GM10266 (cell line): ENCODE data around the gene PDE1A.

Source experiments
- DNase-seq: peaks from one replicate; pipeline ENCODE4 v3.0.0; 2012; ENCODE audit errors: extremely low spot score
- TF ChIP-seq, protein P1 (sequence below): IDR thresholded peaks from 2 replicates; pipeline ENCODE4 v1.5.1; 2012; ENCODE audit warnings: mild to moderate bottlenecking, low read depth; ENCODE audit not compliant: control insufficient read depth, insufficient read depth; ENCODE audit errors: missing control alignments

PDE1A gene

DNA sequence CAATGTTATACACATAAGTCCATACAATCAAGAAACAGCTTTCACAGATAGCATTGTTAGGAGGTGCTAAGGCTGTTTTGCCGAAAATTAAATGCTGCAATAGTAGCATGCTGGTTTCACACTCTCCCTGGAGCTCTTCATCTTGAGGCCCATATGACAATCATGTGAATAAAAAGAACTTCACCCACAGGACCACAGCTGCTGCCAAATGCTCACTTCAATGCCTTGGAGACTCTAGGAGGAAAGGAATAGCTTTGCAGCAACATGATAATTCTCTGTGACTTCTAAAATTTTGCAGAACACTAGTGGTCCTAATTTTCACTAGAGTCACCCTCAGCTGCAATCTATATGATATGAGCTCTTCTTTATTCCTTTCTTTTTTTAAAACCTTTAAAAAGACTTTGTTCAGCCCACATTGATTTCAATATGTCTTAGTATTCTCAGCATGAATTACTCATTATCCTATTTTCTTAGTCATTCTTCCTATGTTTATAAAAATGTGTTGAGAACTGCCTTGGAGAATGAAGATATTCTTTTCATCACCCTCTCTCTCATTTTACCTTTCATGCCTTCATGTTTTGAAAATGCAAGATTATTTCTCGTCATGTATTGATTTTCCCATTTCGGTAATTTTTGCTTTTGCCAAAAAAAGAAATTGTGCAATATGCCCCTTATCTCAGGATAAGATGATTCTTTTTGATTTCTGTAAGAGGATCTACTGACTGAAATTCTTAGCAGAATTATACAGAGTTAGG, 108.2 kb downstream of the PDE1A start:
- no peak for DNase-seq
- TF ChIP-seq, protein P1, sequence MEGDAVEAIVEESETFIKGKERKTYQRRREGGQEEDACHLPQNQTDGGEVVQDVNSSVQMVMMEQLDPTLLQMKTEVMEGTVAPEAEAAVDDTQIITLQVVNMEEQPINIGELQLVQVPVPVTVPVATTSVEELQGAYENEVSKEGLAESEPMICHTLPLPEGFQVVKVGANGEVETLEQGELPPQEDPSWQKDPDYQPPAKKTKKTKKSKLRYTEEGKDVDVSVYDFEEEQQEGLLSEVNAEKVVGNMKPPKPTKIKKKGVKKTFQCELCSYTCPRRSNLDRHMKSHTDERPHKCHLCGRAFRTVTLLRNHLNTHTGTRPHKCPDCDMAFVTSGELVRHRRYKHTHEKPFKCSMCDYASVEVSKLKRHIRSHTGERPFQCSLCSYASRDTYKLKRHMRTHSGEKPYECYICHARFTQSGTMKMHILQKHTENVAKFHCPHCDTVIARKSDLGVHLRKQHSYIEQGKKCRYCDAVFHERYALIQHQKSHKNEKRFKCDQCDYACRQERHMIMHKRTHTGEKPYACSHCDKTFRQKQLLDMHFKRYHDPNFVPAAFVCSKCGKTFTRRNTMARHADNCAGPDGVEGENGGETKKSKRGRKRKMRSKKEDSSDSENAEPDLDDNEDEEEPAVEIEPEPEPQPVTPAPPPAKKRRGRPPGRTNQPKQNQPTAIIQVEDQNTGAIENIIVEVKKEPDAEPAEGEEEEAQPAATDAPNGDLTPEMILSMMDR, result no peak

DNA sequence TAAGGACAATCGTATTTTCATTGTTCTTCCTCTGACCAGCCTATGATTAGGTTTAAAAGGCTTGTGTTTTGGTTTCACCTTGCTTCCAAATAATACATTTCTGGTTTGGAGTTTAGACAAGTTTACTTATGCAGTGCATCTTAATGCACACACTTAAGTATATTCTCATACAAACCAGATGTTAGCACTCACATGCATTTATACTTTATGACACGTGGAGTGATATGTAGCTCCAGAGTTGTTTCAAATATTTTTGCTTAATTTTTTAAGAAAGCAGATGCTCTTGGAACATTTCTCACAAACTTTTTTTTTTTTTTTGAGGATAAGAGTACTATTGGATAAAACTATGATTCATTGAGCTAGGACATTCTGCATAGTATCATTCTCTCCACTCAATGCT, 109.9 kb downstream of the PDE1A start:
- DNase-seq, result no peak
- TF ChIP-seq, protein P1, result no peak

DNA sequence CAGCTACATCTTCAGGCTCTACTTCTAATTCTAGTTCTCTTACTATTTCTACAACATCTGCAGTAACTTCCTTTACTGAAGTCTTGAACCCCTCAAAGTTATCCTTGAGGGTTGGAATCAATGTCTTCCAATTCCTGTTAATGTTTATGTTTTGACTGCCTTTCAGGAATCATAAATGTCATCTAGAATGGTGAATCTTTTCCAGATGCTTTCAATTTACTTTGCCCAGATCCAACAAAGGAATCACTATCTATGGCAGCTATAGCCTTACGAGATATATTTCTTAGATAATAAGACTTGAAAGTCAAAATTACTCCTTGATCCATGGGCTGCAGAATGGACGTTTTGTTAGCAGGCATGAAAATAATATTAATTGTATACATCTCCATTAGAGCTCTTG, 123.9 kb downstream of the PDE1A start:
- no peak for DNase-seq
- TF ChIP-seq, protein P1, result no peak

DNA sequence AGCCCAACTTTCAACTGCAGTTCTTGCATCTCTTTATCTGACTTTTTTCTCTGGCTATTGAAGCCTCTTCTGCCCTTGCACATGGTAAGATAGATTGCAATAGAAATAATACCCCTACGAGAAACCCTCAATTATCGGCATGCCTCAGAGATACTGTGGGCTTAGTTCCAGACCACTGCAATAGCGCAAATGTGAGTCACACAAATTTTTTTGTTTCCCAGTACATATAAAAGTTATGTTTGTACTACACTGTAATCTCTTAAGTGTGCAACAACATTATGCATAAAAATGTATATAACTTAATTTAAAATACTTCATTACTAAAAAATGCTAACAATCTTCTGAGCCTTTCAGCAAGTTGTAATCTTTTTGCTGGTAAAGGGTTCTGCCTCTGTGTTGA, 124.7 kb downstream of the PDE1A start:
- TF ChIP-seq, protein P1, result no peak
- DNase-seq, result no peak

DNA sequence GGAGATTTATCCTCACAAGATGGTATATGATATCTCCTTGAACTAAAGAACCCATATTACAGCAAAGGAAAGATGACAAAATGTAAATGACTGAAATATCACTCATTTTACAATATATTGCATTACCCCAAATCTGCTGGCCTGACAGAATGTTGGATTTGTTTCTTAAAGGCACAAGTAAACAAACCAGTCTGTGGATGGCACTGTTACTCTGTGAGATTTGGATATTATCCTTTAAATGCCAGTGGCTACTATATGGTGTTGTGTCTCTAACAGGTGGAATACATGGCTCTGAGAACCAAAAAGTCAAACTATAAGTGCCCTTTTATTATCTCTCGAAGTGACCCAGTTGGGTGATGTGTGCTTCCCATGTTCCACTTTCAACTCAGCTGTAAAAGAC, 125.7 kb downstream of the PDE1A start:
- DNase-seq, result no peak
- TF ChIP-seq, protein P1, result no peak

DNA sequence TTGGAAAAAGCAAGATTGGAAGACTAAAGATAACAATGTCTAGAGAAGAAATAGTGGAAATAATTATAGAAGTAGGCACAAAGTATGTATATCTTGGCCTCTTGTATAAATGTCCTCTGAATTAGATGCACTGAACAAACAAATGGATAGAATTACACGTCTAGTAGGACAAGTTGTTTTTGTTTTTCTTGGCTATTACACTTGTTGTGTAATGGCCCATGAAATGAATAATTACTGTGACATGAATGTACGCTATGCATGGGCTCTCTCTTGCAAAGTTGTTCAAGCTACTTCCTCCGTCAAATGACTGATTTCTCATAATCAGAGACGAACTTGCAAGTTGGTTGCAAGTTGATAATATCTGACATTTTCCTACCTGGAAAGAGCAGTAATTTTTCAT, 126.2 kb downstream of the PDE1A start:
- no peak for DNase-seq
- TF ChIP-seq, protein P1, result no peak

DNA sequence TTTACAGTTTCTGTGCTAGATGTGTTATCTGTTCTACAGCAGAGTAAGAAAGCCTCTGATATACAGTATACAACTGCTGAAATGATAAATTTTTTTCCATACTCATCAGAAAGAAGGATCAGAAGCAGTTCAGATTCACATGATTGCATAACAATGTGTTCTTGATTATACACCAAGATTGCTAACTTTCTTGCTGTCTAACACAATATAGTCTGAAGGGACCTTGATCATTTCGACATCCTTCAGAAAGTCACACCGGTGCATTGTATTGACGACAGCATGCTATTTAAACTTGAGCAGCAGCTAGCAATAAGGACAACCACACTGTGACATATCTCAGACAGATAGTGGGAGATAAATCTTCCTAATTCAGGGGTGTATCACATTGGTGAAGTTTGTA, 127.2 kb downstream of the PDE1A start:
- TF ChIP-seq, protein P1, result no peak
- no peak for DNase-seq
